Body of pancreas (tissue), 4 donors: ENCODE results near the gene AKT1S1.

ENCODE experiments used
- CTCF ChIP-seq, 7 experiments: fragments of 450-650 bp in 4 of 7; fragments of 200-600 bp in 3 of 7; sonication (generic) in 3 of 7; IDR thresholded peaks; one replicate each; pipeline ENCODE4 v1.5.1; 2016 to 2019; ENCODE audit warnings: antibody characterized with exemption in 7 of 7
- POLR2A ChIP-seq, 3 donors: fragments of 450-650 bp; IDR thresholded peaks; one replicate each; pipeline ENCODE4 v1.6.1; 2016; ENCODE audit warnings: antibody characterized with exemption in 3 of 3, mild to moderate bottlenecking in 2 of 3

DNA sequence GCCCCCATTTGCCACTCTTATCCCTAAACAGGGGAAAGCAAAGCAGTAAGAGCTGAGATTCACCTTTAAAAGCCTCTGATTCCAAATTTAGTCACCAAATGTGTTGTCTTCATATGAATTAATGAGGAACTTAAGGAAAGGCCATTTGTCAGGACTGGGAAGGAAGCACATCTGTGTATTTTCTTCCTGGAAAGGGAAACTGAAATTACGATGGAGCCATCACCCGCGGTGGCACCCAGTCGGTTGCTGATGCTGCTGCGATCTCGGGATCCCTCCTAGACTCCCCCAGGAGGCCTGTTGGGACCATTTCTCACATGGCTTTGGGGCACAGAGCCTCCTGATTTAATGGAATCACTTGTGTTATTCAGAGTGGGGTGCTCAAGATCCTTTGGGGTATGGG lies 27.0 kb upstream of the AKT1S1 start:
- TF ChIP-seq CTCF (IDR thresholded peaks at IDR 0.05): no peak
- no peak for TF ChIP-seq POLR2A (IDR thresholded peaks at IDR 0.05)
